Epidermal melanocyte (primary cell): ENCODE measurements around the gene ZNF490.
"Not testable (repeated sequence)": the region's sequence is repeated elsewhere in the genome, so short reads cannot be mapped to it uniquely, and the experiment has no call there.

Experiments
- DNase-seq: peaks from one replicate; pipeline ENCODE4 v3.0.0; 2011; ENCODE audit warnings: low spot score; ENCODE audit not compliant: insufficient read length

The ZNF490 gene

DNA sequence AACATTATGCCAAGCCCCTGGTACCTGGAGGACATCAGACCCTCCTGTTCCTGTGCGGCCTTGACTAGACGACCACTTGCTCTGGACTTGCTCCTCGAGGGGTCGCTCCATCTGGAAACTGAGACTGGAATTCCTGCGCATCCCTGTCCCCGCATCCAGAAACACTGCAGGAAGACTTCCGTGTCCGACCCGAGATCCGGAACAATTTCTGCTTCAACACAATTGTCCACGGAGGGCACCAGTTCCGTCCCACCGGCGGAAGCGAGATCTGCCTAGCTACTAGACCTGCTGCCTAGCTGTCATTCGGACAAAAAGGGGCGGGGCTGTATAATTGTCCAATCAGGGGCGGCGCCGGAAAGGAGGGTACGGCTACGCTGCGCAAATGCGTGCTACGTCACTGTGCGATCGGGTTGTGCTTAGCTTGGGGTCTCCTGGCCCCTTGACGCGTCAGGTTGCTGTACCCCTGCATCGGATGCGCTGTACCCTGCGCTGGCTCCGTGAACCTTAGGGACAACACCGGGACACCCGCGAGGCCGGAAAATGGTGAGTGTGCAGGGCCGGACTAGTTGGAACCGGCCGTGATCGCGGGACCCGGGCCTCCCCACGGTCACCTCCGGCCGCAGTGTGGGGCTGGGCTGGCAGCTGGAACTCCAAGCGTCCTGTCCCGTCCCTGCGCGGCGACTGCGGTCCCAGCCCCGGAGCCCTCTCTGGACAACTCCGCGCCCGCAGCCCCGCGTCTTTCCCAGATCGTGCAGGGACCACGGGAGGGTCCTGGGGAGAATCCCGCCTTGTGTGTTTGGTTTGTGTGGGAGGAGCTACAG, at the start of gene ZNF490, which contains the start of gene ZNF791:
TSS of gene ZNF490 (minus strand) at position 274 of the 821 bp plus-strand sequence. CDS start at position 141, 133 bp downstream.
TSS of gene ZNF791 (plus strand) at position 381 of the 821 bp plus-strand sequence. CDS start at position 541, 160 bp downstream.
- peak; percentile 98 for DNase-seq

DNA sequence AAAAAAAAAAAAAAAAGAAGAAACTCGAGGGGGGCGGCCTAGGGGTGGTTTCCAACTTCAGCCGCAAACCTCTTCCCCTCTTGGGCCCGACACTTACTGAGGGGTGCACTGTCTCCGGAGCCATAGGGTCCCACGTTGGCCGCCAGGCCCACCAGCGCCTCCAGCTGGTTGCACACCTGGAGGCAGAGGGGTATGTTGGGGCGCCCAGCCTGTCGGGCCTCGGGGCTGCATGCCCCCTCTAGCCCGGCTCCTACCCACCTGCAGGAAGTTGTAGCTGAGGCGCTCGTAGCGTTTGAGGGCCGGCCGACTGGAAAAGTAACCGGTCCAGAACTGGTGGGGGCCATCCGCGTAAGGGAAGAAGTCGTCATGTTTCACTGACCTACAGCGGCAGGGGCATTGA, 47.4 kb upstream of the ZNF490 start:
- DNase-seq, result no peak

DNA sequence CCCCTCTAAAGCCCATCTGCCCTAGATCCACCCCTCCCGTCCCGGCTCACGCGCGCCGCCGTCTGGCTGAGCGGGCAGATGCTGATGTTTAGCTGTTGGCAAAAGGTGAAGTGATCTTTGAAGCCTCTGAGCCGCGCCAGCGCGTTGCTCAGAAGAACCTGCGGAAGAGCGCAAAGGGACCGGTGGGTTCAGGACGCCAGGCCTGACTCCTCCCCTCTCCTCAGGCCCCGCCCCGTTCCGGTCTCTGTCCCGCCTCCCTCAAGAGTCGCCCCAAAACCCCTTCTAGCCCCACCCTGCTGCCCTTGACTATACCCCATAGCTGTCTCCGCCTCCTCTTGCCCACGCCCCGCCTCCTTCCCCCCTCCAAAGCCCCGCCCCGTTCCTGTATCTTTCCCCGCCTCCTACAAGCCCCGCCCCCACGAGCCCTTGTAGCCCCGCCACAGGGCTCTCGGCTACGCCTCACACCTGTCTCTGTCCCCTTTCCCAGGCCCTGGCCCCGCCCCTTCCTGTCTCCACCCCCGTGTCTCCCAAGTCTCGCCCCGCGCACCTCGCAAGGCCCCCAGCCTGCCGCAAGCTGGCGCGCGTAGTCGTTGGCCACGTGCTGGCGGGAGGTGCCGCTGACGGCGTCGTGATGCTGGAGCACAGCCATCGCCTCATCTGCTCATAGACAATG, 46.4 kb upstream of the ZNF490 start:
- no peak for DNase-seq

DNA sequence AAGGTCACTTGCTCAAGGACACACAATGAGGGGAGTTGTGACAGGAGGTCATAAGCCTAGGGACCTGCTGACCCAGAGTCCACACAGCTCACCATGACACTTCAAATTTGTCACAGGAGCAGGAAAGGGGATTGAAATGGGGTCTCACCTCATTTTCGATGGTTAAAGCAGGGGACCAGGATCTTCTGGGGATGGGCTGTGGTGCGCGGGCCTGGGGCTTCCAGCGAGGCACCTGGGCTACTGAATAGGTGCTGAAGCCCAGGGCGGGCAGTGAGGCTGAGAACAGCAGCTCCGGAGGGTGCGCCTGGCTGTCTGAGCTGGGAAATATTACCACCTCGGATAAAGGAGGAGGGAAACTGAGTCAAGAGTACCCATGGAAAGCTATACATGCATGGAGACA, 44.9 kb upstream of the ZNF490 start:
- no peak for DNase-seq

DNA sequence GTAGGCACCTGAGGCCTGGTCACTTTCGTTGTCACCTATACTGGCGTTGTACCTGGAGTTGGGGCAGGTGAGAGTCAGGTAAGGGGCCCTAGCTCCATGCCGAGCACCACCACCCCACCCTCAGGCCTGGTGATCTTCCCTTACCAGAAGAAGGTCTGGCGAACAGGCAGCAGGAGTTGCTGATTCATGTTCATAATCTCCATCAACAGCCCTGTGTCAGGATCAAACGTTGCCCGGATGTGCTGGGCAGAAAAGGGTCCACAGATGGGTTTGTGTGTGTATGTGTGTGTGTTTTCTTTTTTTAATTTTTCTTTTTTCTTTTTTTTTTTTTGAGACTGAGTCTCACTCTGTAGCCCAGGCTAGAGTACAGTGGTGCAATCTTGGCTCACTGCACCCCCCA, 41.6 kb upstream of the ZNF490 start:
- no peak for DNase-seq

DNA sequence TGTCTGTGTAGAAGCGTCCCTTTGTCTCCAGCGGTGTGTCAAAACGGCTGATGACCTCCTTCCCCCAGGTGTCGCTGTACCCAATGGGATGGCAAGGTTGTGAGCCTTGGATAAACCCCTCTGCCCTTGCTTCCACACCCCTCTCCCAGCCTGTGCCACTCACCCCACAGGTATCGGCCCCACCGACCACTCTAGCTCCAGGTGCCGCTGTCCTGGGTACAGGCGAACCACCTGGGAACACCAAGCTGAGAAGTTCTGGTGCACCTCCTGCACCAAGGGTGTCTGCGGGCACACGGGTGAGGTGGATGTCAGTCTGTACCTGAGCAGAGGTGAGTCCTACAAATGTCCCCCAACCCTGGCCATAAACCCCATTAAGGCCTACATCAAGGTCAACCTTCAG, 39.3 kb upstream of the ZNF490 start:
- no peak for DNase-seq

DNA sequence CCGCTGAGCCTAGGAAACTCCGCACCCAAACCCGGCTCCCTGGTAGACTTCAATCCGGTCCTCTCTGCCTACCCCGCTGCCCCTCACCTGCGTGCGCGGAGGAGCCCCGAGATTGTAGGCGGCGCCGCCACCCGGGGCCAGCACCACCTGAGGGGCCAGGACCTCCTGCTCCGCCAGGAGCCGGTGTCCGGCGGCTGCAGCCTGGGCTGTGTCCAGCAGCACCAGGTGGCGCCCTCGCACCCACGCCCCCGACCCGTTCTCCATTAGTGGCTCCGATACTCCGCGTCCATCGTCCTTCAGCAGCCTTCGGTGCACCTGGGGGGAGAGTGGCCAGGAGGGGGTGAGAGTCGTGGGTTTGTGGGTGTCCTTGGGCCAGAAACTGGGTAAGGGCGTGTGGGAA, 37.5 kb upstream of the ZNF490 start:
- no peak for DNase-seq

DNA sequence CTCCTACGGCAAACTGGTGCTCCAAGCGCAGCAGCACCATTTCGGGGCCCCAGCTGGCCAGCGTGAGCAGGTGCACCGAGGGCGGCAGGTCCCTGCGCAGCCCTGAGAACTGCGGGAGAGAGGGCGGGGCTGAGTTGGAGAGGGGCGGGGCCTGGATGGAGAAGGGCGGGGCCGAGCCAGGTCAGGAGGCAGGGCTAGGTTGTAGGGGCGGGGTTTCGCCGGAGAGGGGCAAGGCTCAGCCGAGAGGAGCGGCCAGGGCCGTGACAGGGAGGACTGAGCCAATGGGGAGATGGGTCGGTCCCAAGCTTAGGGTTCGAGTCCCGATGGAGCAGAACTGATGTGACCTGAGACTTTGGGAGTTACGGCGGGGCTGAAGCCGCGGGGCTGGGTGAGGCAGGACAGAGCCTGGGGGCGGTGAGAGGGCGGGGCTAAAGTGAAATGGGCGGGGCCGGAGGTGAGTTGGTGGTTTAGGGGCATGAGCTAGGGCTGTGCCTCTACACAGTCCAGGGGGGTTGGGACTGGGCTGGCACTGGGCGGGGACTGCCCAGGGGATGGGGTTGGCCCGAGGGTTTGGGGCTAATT, 37.0 kb upstream of the ZNF490 start:
- no peak for DNase-seq

DNA sequence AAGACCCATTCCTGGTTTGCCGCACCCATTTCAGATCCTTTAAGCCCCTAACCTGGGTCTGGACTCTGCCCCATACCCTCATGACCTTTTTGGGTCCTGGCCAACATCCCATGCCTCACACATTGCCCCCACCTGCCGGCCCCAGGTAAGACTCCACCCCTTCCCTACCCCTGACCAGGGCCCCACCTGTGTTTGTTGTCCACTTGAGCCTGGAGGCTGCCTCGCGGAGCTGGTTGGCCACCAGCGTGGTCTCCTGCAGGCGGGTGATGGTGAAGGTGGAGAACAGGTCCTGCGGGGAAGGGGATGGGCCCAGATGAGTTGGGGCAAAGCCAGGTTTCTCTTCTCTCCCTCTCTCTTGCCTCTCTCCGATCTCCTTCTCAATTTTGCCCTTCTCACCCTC, 36.4 kb upstream of the ZNF490 start:
- no peak for DNase-seq

DNA sequence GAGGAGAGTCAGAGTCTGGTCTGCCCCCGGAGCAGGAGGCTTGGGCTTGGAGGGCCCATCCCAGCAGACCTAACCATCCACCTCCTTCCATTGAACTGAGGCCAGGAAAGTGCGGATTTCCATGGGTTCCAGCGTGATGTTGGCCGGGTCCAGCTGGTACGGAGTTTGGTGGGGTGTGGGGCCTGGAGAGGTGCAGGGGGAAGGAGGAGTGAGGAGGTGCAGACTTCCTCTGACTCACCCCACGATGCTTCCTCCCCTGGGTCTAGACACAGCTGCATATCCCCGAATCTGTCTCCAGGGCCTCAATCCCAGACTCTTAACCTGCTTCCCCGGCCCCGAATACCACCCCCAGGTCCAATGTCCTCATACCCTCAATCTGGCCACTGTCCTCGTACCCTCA, 35.9 kb upstream of the ZNF490 start:
- DNase-seq, result no peak

DNA sequence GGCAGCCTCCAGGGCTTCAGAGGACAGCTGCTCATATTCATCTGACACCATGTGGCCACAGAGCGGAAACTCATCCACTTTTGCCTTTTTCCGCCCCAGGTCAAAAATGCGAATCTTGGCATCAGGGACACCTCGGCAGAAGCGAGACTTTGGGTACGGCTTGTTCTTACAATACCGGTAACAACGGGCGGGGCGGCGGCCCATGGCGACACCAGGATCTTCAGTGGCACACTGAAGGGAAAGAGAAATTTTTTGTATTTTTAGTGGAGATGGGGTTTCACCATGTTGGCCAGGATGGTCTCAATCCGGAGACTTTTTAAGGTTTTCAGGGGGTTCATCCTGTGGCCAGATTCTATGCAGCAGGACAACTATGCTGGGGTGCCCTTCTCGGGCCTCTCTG, 33.1 kb upstream of the ZNF490 start:
- not testable (repeated sequence) for DNase-seq

DNA sequence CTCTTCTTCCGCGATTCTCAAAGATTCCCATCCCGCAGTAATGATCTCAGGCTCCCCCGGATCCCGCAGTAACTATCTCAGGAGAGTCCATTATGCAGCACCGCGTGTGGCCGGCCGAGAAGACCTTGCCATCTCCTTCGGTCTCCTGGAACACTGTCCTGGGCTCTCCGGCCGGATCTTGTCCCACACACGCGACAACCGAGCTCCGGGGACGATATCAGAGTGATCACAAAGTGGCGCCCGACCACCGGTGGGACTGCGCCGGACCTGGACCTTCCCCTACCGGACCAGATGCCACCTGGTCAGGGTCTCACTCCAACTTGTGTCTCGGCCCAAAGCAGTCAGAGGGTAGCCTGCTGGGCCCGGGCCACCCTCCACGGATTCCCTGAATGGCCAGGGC, 31.9 kb upstream of the ZNF490 start:
- DNase-seq, result no peak

DNA sequence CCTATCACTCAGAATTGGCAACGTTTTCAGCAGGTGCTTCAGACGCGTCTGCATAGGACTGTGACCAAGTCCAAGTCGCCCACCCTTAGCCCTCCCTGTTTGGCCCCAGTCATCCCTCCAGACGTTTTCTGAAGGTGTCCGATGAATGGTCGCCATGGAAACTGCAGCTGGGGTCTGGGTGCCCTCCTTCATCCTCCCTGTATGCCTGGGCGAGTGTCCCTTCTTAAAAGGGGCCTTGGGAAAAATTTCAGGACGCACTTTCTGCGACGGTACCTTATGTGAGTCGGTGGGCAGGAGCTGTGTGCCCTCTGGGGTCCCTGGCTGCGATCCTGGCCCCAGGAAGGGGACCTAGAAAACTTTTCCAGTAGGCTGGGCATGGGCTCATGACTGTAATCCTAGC, 30.8 kb upstream of the ZNF490 start:
- DNase-seq, result no peak

DNA sequence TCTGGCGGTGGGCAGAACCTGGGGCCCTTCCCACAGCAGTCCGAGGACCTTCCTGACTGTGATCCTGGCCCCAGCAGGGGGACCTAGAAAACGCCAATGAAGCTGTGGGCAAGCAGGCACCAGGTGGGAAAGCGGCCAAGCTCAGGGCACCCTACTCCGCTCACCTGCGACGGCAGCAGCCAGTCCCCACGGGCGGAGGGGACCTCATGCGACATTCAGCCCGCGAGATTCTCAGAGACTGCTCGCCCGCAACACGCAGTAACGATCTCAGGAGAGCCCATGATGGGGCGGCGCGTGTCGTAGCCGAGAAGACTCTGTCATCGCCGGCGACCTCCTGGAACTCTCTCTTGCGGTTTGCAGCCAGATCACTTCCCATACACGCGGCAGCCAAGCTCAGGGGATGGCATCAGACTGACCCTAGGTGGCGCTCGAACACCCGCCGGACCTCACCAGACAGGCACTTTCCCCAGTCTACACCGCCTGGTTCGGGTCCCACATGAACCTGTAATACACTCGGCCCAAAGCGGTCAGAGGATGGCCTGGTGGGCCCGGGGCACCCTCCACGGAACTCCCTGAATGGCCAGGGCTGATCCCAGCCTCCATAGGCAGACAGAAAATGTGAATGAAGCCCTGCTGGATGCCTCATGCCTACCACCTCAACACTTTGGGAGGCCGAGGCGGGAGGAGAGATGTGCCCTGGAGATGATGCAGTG, 29.4 kb upstream of the ZNF490 start:
- peak; percentile 75 for DNase-seq

DNA sequence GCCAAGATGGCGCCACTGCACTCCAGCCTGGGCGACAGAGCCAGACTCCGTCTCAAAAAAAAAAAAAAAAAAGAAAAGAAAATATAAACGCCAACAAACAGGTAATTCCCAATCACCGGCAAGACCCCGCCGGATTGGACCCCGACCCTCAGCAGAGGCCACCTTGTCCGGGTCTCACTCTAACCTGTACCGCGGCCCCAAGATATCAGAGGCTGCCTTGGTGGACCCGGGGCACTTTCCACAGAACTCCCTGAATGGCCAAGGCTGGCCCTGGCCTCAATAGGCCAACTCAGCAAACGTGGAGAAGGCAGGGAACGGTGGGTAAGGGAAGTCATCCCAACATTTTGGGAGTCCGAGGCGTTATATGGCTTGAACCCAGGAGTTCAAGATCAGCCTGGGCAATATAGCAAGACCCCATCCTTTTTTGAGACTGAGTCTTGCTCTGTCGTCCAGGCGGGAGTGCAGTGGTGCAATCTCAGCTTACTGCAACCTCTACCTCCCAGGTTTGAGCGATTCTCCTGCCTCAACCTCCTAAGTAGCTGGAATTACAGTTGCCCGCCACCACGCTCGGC, 28.1 kb upstream of the ZNF490 start:
- DNase-seq, result no peak

DNA sequence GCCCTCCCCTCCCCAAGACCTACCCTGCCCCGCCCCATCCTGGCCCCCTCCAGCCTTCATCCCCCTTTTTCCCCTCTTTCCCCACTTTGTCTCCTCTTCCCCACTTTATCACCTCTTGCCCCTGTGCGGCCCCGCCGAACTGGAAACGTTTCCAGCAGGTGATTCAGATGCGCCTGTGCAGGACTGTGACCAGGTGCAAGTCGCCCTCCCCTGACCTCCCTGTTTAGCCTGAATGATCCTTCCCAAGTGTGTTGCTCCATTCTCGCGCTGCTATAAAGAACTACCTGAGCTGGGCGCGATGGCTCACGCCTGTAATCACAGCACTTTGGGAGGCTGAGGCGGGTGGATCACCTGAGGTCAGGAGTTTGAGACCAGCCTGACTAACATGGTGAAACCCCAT, 26.0 kb upstream of the ZNF490 start:
- DNase-seq, result no peak

DNA sequence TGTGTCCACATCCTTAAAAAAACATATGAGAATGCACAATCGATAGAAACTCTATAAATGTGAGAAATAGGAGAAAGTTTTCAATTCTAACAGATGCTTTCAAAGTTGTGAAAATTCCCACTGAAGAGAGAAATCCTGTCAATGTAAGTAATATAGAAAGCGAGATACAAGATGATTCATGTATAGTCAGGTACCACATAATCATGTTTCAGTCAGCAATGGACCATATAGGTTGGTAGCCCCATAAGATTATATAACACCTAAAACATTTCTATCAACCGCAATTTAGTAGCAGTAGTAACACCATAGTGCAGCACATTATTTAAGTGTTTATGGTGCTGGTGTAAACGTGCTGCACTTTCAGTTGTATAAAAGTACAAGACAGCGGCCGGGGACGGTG, 18.6 kb upstream of the ZNF490 start:
- DNase-seq, result no peak

DNA sequence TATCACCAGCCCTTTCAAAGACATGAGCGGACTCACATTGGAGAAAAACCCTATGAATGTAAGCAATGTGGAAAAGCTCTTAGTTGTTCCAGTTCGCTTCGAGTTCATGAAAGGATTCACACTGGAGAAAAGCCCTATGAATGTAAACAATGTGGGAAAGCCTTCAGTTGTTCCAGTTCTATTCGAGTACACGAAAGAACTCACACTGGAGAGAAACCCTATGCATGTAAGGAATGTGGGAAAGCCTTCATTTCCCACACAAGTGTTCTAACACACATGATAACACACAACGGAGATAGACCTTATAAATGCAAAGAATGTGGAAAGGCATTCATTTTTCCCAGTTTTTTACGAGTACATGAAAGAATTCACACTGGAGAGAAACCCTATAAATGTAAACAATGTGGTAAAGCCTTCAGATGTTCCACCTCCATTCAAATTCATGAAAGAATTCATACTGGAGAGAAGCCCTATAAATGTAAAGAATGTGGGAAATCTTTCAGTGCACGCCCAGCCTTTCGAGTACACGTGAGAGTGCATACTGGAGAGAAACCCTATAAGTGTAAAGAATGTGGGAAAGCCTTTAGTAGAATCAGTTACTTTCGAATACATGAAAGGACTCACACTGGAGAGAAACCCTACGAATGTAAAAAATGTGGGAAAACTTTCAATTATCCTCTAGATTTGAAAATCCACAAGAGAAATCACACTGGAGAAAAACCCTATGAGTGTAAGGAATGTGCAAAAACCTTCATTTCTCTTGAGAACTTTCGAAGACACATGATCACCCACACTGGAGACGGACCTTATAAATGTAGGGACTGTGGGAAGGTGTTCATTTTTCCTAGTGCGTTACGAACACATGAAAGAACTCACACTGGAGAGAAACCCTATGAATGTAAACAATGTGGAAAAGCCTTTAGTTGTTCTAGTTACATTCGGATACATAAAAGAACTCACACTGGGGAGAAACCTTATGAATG, 17.7 kb upstream of the ZNF490 start:
- DNase-seq, result no peak

DNA sequence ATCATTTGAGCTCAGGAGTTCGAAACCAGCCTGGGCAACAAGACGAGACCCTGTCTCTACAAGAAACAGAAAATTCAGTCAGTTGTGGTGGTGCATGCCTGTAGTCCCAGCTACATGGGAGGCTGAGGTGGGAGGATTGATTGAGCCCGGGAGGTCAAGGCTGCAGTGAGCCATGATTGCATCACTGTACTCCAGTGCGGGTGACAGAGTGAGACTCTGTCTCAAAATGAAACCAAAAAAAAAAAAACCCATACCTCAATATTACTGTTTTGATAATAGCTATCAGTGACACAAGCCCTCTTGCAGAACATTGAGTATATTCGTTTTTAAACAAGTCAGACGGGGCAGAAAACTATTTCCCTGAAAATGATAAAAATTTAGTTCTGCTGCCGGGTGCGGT, 16.3 kb upstream of the ZNF490 start:
- no peak for DNase-seq

DNA sequence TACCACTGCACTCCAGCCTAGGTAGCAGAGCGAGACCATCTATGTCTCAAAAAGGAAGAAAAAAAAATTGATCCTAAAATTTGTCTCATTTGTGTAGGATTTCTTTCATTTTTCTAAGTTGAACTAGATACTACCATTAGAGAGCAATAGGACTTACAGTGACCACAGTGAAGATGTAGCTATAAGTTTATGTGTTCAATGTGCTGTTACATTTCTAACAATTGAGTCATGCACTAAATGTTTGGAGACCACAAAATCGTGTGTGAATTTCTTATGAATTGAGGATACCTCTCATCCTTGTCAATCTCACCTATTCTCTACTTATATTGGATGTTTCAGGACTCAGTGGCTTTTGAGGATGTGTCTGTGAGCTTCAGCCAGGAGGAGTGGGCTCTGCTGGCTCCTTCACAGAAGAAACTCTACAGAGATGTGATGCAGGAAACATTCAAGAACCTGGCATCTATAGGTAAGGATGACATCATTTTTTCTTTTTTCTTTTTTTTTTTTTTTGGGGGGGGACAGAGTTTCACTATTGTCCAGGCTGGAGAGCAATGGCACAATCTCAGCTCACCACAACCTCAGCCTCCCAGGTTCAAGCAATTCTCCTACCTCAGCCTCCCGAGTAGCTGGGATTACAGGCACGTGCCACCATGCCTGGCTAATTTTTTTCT, 12.9 kb upstream of the ZNF490 start:
- DNase-seq, result no peak
